Kidney tubule cell (primary cell): Measurements from ENCODE around the gene YTHDF2.
"Not testable (repeated sequence)": the region's sequence is repeated elsewhere in the genome, so short reads cannot be mapped to it uniquely, and the experiment has no call there.

ENCODE experiments used
- DNase-seq: peaks from one replicate; pipeline ENCODE4 v3.0.0-alpha.2; 2018; ENCODE audit warnings: low spot score

Gene YTHDF2

GRCh38 chr1:28736450-28737306 is at the start of gene YTHDF2:
Gene YTHDF2, plus strand, starts transcription at chr1:28736940. Its CDS starts 181 bp downstream, at chr1:28737121.
- peak; percentile 97 for DNase-seq

GRCh38 chr1:28691627-28692026 is 45.1 kb upstream of the YTHDF2 start:
- DNase-seq: not testable (repeated sequence)

GRCh38 chr1:28703629-28704028 is 33.1 kb upstream of the YTHDF2 start:
- no peak for DNase-seq

GRCh38 chr1:28716336-28716735 is 20.4 kb upstream of the YTHDF2 start:
- DNase-seq: no peak

DNA sequence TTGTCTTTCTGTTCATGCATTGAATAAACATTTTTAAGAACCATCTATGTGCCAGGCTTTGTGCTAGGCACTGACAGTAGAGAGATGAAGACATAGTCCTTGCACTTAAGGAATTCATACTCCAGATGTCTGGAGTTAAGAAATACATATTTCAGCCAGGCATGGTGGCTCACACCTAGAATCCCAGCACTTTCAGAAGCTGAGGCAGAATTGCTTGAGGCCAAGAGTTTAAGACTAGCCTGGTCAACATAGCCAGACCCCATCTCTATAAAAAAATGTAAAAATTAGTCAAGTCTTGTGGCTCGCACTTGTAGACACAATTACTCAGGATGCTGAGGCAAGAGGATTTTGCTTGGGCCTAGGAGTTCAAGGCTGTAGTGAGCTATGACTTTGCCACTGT is 18.6 kb upstream of the YTHDF2 start:
- no peak for DNase-seq

- no peak for DNase-seq
Observed at GRCh38 chr1:28718586-28719331, 18.0 kb upstream of the YTHDF2 start.

DNA sequence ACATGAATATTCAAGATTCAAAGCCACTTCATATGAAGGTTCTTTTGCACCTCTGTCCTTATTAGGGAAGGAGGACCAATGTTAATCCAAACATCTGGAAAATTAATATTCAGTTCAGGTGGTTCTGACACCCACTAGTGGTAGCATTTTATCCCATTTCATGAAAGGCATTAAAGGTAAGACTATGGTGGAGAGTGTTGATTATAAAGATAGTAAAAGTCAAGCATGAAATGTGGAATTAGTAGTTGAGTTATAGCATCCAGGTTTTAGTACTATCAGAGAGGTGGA is 17.5 kb upstream of the YTHDF2 start:
- DNase-seq: no peak

DNA sequence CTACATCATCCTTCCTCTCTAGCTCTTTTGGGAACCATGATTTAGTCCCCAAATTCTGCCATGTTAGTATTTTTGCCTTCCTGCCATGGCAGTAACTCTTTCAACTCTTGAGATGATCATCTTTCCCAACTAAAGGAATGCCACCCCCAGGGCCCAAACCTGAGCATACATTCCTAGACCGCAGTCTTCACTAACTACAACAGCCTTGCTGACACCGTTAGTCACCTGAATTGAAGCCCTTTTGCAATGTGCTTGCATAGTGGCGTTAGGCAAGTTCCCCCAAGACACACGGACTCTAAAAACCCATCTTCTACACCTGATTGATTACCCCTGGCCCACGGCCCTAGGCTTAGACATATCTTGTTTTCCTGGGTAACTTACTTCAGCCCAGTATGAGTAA is 16.4 kb upstream of the YTHDF2 start:
- DNase-seq: no peak

GRCh38 chr1:28721927-28722326 is 14.8 kb upstream of the YTHDF2 start:
- not testable (repeated sequence) for DNase-seq

- not testable (repeated sequence) for DNase-seq
Observed at GRCh38 chr1:28725365-28725764, 11.4 kb upstream of the YTHDF2 start.

DNA sequence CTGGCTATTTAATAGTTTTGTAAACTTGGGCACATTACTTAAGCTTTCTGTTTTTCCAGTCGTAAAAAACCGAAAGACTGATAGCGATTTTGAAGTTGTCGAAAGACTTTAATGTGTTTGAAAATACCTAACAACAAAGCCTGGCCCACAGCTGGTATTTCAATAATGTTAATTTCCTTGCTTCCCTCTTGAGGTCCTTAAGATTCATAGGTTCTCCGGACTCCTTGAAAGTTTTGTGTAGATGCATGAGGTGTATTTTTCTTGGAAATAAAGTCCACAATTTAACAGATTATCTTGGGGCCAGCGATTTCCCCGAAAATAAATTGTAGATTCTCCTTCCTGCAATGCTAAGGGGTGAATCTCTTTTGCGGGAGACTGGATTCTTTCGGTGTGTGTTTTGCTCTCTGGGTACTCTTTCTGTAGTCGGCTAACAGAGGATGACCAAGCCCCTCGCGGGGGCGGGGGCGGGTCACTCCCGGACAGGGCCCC is 735 bp upstream of the YTHDF2 start:
- no peak for DNase-seq

GRCh38 chr1:28737307-28738132 is 780 bp downstream of the YTHDF2 start:
- DNase-seq: peak; percentile 67

DNA sequence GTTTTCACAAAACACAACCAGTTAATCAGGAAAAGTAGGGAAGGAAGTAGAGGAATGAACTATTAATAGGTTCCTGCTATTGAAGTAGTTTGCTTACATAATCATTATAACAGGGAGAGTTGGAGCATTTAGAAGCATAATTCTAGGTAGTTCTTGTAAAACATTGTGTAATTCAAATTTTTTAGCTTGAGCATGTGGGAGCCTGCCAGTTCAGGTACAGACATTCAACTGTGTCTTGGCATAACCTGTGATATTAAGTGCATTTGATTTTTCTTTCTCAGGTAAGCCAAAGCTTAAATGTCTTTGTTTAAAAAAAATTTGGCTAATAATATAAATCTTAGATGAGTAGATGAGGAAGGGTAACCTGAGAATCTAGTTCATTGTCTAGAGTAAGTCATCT is 3.4 kb downstream of the YTHDF2 start:
- no peak for DNase-seq

DNA sequence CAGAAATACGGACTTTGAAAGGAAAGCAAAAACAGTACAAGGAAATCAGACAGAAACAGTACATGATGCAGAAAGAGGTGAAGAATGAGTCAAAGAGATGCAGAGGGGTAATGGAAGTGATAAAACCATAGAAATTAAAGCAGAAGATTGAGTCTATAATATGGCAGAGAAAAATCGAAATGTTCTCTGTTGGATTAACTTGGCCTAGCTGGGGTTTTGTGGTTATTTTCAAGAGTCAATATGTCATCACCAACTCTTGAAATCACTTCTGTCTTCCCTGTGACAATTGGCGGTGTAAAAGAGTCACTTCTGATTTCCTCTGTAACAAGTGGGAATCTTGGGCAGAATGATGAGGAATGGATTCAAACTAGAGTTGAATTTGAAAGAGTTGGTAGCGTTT is 7.4 kb downstream of the YTHDF2 start:
- DNase-seq: no peak

GRCh38 chr1:28745653-28746173 is 9.0 kb downstream of the YTHDF2 start:
- DNase-seq: no peak

- DNase-seq: no peak
Observed at GRCh38 chr1:28750330-28750729, 13.6 kb downstream of the YTHDF2 start.

DNA sequence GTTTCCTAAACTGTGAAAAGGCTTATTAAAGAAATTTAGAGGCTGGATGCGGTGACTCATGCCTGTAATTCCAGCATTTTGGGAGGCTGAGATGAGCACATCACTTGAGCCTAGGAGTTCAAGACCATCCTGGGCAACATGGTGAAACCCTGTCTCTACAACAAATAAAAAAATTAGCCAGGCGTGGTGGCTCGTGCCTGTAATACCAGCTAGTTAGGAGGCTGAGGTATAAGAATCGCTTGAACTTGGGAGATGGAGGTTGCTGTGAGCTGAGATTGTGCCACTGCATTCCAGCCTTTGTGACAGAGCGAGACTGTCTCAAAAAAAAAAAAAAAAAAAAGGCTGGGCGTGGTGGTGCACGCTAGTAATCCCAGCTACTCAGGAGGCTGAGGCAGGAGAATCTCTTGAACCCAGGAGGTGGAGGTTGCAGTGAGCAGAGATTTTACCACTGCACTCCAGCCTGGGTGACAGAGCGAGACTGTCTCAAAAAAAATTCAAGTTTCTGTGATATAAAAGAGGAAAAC is 14.1 kb downstream of the YTHDF2 start:
- peak; percentile 13 for DNase-seq

DNA sequence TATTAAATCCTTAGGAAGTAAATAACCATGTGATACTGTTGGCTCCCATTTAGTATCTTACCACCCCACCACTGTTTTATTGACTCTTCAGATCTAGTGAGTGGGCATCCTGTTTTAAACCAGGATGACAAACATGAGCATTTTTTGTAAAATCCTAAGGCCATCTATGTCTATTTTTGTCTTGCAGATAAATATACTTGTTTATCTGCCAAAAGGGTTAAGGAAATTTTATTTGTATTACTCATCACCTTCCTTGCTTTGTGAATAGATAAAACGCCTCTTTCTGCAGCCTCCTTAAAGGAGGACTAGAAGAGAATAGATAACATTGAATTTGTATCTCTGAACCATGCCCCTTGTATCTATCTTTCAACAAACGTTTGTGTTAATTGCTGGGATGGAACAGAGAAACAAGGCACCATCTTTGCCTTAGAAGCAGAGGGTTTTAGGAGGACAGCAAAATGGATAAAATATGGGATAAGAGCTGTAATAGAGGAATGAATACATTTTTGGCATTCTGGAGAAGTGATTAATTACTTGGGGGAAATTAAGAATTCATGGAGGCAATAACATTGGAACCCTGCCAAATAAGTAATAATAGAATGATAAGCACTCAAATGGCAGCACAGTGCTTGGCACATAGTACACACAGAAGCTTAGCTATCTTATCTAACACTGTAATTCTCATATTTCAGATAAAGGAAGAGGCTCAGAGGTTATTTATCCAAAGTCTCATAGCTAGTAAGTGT is 14.7 kb downstream of the YTHDF2 start:
- DNase-seq: peak; percentile 34

DNA sequence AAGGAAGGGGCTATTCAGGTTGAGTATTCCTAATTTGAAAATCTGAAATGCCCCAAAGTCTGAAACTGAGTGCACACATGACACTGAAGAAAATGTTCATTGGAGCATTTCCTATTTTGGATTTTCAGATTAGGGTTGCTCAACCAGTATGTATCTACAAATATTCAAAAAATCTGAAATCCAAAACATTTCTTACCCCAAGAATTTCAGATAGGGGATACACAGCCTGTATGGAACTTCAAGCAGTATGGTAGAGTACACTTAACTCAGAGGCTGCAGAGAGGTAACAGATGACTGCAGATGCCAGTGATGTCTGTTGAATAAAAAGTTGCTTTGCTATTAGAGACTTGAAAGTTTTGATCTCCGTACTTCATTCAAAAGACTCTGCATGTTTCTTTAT is 19.0 kb downstream of the YTHDF2 start:
- DNase-seq: no peak

GRCh38 chr1:28756846-28757245 is 20.1 kb downstream of the YTHDF2 start:
- no peak for DNase-seq

DNA sequence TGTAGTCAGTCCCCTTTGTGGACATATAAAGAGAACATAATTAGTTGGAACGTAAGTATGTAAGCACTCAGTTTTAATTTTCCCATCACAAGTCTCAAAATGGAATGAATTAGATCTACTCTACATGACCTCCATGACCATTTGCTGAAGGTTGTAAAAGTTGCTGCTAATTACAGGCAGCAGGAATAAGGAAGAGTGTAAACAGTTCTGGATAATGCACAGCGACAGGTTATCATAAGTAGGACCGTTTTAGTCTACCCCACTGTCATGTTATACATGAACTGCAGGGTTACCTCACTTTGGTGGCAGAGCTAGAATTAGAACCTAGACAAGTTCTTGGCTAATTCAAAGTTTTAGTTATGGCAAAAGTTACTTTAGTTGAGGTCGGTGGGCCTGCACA is 21.7 kb downstream of the YTHDF2 start:
- no peak for DNase-seq
